Activated T-cell treated with anti-CD3 and anti-CD28 coated beads, Interleukin-2, amount 50 U/mL, for 72 hours (primary cell): ENCODE results near the gene EPHB2. TPM values are rescaled to one million over a fixed set of nuclear protein-coding genes. Genes with fewer than 3 reads are reported as not detected.
A peak's percentile ranks its signal among the peaks of the same experiment; 100 is the strongest.

Source experiments
- ATAC-seq, 2 donors: fragments of 150-1000 bp; cut with Tn5 transposase; replicated peaks in 1 of 2; 2 replicates each; pipeline ENCODE4 v1.10.0; 2021; ENCODE audit warnings: moderate library complexity in 2 of 2, mild to moderate bottlenecking in 1 of 2
- DNase-seq, 2 donors: peaks; one replicate each; pipeline ENCODE4 v3.0.0; 2021 to 2022; ENCODE audit warnings: mixed read lengths in 1 of 2
- H3K27ac Mint-ChIP-seq: one replicate; pipeline ENCODE4 v1.8.0; 2022; ENCODE audit warnings: mild to moderate bottlenecking, moderate library complexity, mixed read lengths
- H3K27me3 Mint-ChIP-seq: one replicate; pipeline ENCODE4 v1.8.0; 2022; ENCODE audit warnings: low read depth, mixed read lengths
- H3K36me3 Mint-ChIP-seq, 2 donors: one replicate each; pipeline ENCODE4 v1.8.0; 2022; ENCODE audit warnings: mixed read lengths in 2 of 2, mild to moderate bottlenecking in 1 of 2; ENCODE audit not compliant: insufficient read depth in 2 of 2
- H3K4me1 Mint-ChIP-seq: one replicate; pipeline ENCODE4 v1.8.0; 2022; ENCODE audit warnings: low read depth, mixed read lengths
- H3K4me3 Mint-ChIP-seq, 2 donors: one replicate each; pipeline ENCODE4 v1.8.0; 2022; ENCODE audit warnings: mild to moderate bottlenecking in 2 of 2, mixed read lengths in 2 of 2, moderate library complexity in 2 of 2
- H3K9me3 Mint-ChIP-seq, 2 donors: one replicate each; pipeline ENCODE4 v1.8.0; 2022; ENCODE audit warnings: mixed read lengths in 2 of 2
- total RNA-seq, 2 donors: library from RNA; stranded (reverse); gene quantifications; one replicate each; pipeline ENCODE4 v1.2.3, GENCODE V29; 2022

Gene EPHB2
- total RNA-seq, 2 donors from 2014 or later = 0.22 TPM; not detected in 1

DNA sequence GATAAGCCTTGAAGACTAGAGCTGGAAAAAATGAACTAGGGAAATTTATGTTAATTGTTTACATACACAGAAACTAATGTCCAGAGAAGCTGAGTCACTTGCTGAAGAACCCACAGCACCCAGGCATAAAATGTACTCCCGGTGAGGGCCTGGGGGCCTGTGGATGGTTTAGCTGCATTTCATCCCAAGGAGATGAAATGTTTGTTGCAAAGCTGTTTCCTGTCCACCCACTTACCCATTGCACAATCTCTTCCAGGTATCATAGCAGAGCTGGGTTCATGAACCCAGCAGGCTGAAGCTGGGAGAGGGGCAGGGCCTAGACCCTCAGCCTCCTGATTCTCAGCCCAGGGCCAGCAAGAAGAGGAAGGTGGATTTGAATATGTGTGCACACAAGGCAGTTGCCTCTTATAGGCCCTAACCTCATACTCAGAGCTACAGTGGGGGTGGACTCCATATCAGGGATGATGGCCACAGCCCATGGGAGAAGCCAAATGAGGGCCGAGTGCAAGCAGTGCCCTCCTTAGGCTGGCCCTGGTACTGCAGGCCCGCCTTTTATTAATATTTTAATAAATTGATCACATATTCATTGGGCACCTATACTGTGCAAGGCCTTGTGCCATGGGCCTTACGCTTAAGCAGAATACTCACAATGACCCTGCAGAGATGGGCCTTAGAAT is 151.3 kb downstream of the EPHB2 start:
- H3K36me3 Mint-ChIP-seq = no peaks in the 10 kb centered on the region
- H3K27ac Mint-ChIP-seq = no peak overlapping the region
- no peak for ATAC-seq
- H3K4me1 Mint-ChIP-seq = no peaks in the 10 kb centered on the region
- DNase-seq = peak; percentile 3 to 4
- no peaks in the 10 kb centered on the region for H3K9me3 Mint-ChIP-seq
- no peak overlapping the region for H3K4me3 Mint-ChIP-seq
- peaks cover 8% of the 10 kb centered on the region for H3K27me3 Mint-ChIP-seq

- H3K4me3 Mint-ChIP-seq = no peak overlapping the region
- ATAC-seq = no peak
- H3K36me3 Mint-ChIP-seq = no peaks in the 10 kb centered on the region
- peaks cover 8% of the 10 kb centered on the region for H3K27me3 Mint-ChIP-seq
- no peaks in the 10 kb centered on the region for H3K4me1 Mint-ChIP-seq
- no peak for DNase-seq
- H3K27ac Mint-ChIP-seq = no peak overlapping the region
- no peaks in the 10 kb centered on the region for H3K9me3 Mint-ChIP-seq
These were observed 152.1 kb downstream of the EPHB2 start for GRCh38 chr1:22862752-22863151.

DNA sequence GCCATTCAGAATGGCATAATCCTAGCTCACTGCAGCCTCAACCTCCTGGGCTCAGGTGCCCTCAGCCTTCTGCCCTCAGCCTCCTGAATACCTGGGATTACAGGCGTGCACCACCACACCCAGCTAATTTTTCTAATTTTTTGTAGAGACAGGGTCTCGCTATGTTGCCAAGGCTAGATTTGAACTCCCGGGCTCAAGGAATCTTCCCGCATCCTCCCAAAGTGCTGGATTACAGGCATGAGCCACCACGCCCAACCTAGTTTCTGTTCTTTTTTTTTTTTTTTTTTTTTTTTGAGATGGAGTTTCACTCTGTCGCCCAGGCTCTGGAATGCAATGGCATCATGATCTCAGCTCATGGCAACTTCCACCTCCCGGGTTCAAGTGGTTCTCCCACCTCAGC is 153.1 kb downstream of the EPHB2 start:
- no peak overlapping the region for H3K4me3 Mint-ChIP-seq
- peaks cover 9% of the 10 kb centered on the region for H3K27me3 Mint-ChIP-seq
- H3K9me3 Mint-ChIP-seq = peaks cover 0 to 1% of the 10 kb centered on the region in 2 donors
- H3K27ac Mint-ChIP-seq = no peak overlapping the region
- no peaks in the 10 kb centered on the region for H3K36me3 Mint-ChIP-seq
- no peaks in the 10 kb centered on the region for H3K4me1 Mint-ChIP-seq
- no peak for DNase-seq
- no peak for ATAC-seq

DNA sequence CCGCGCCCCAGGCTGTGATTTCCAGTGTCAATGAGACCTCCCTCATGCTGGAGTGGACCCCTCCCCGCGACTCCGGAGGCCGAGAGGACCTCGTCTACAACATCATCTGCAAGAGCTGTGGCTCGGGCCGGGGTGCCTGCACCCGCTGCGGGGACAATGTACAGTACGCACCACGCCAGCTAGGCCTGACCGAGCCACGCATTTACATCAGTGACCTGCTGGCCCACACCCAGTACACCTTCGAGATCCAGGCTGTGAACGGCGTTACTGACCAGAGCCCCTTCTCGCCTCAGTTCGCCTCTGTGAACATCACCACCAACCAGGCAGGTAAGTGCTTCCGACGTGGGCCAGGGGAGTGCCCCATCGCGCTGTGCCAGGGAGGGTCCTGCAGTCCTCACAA is 154.2 kb downstream of the EPHB2 start:
- no peak for ATAC-seq
- peaks cover 20% of the 10 kb centered on the region for H3K27me3 Mint-ChIP-seq
- no peaks in the 10 kb centered on the region for H3K36me3 Mint-ChIP-seq
- H3K4me1 Mint-ChIP-seq = no peaks in the 10 kb centered on the region
- H3K4me3 Mint-ChIP-seq = no peak overlapping the region
- DNase-seq = no peak
- H3K27ac Mint-ChIP-seq = no peak overlapping the region
- peaks cover 0 to 1% of the 10 kb centered on the region in 2 donors for H3K9me3 Mint-ChIP-seq

- peaks cover 0 to 1% of the 10 kb centered on the region in 2 donors for H3K9me3 Mint-ChIP-seq
- no peak overlapping the region for H3K4me3 Mint-ChIP-seq
- DNase-seq (no peak), ATAC-seq (no peak)
- H3K27me3 Mint-ChIP-seq = peaks cover 21% of the 10 kb centered on the region
- no peak overlapping the region for H3K27ac Mint-ChIP-seq
- no peaks in the 10 kb centered on the region for H3K4me1 Mint-ChIP-seq
- no peaks in the 10 kb centered on the region for H3K36me3 Mint-ChIP-seq
These were observed 155.1 kb downstream of the EPHB2 start for GRCh38 chr1:22865736-22866135.

GRCh38 chr1:22866868-22867267 is 156.2 kb downstream of the EPHB2 start:
- DNase-seq (no peak), ATAC-seq (no peak)
- Mint-ChIP-seq H3K4me1 (no peaks in the 10 kb centered on the region), H3K9me3 (peaks cover 0 to 1% of the 10 kb centered on the region in 2 donors), H3K27ac (no peak overlapping the region), H3K36me3 (no peaks in the 10 kb centered on the region), H3K27me3 (peaks cover 21% of the 10 kb centered on the region), H3K4me3 (no peak overlapping the region)

- DNase-seq (no peak), ATAC-seq (no peak)
- H3K27ac Mint-ChIP-seq = no peak overlapping the region
- no peaks in the 10 kb centered on the region for H3K4me1 Mint-ChIP-seq
- peaks cover 0 to 1% of the 10 kb centered on the region in 2 donors for H3K9me3 Mint-ChIP-seq
- no peaks in the 10 kb centered on the region for H3K36me3 Mint-ChIP-seq
- H3K27me3 Mint-ChIP-seq = peaks cover 21% of the 10 kb centered on the region
- no peak overlapping the region for H3K4me3 Mint-ChIP-seq
These were observed 157.7 kb downstream of the EPHB2 start for GRCh38 chr1:22868331-22868730.

DNA sequence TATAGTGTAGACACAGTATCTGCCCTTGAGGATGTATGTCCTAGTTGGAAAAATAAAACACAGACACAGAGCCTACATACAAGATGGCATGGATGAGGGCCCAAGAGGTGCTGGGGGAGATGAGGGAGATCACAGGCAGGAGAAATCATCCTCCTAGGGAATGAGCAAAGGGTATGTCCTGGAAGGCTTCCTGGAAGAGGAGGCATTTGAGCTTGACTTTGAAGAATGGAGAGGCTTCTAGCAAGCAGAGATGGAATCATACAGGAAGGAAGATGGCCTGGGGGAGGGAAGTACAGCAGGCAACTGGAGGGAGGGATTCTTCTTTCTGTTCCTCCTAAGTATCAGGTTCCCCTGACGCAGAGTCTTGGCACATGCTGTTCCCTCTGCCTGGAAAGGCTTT is 158.7 kb downstream of the EPHB2 start:
- Mint-ChIP-seq H3K27ac (no peak overlapping the region), H3K4me1 (no peaks in the 10 kb centered on the region), H3K4me3 (no peak overlapping the region), H3K36me3 (no peaks in the 10 kb centered on the region), H3K27me3 (peaks cover 21% of the 10 kb centered on the region), H3K9me3 (peaks cover 0 to 1% of the 10 kb centered on the region in 2 donors)
- no peak for DNase-seq
- ATAC-seq = no peak

DNA sequence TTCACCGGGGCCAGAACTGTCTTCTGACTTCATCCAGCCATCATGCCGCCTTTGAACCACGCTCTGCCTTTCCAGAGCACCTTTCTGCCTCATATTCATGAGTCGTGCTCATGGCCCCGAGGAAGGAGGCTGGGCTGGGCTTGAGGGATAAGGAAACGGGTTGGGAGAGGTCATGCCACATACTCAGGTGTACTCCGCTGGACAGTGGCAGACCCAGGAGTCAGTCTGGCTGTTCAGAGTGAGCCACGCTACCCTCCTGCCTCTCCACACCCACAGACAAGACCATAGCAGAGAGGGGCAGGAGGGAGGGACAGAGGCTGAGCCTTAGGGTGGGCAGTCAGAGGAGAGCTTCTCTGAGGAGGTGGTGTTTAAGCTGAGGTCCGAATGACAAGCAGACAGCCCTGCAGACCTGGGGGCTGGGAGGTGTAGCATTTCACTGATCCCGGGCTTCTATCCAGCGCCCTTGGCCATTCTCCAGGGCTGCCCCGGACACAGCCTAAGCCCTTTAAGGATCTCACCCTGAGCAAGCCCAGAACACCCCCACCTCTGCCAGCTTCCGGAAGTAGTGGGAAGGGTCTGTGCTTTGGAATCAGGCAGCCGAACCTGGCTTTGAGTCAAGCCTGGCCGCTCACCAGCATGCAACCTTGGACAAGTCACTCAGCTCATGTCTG is 159.7 kb downstream of the EPHB2 start:
- H3K9me3 Mint-ChIP-seq = peaks cover 0 to 1% of the 10 kb centered on the region in 2 donors
- no peak overlapping the region for H3K4me3 Mint-ChIP-seq
- H3K4me1 Mint-ChIP-seq = no peaks in the 10 kb centered on the region
- H3K36me3 Mint-ChIP-seq = no peaks in the 10 kb centered on the region
- H3K27me3 Mint-ChIP-seq = peaks cover 21% of the 10 kb centered on the region
- no peak for DNase-seq
- H3K27ac Mint-ChIP-seq = no peak overlapping the region
- ATAC-seq = no peak

DNA sequence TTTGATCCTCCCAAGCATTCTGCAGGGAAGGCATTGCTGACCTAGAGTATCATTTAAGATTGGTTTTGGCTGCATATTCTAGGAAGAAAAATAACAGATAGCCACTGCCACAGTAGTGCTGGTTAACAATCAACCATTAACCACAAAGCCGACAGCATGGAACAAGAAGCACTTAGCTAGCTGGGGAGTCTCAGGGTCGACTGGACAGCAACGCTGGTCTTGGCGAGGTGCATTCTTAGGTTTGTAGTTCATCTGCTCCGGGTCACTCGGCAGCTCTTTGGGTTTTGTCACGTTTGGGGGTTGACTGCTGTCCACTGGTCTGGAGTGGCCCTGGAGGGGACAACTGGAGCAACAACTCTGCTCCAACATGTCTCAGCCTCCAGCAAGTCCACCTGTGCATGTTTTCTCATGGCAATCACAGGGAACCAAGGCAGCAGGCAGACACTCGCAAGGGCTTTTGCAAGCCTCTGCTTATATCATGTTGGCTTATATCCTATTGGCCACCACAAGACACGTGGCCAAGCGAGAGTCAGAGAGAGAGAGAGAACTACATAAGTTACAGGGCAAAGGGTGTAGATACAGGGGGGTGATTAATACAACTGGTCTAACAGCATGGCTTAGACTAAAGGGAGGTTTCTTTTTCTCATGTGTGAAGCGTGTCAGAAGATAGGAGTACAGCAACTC is 162.5 kb downstream of the EPHB2 start:
- H3K36me3 Mint-ChIP-seq = no peaks in the 10 kb centered on the region
- no peaks in the 10 kb centered on the region for H3K4me1 Mint-ChIP-seq
- no peak overlapping the region for H3K27ac Mint-ChIP-seq
- DNase-seq (no peak), ATAC-seq (no peak)
- no peaks in the 10 kb centered on the region for H3K9me3 Mint-ChIP-seq
- H3K27me3 Mint-ChIP-seq = peaks cover 12% of the 10 kb centered on the region
- H3K4me3 Mint-ChIP-seq = no peak overlapping the region

DNA sequence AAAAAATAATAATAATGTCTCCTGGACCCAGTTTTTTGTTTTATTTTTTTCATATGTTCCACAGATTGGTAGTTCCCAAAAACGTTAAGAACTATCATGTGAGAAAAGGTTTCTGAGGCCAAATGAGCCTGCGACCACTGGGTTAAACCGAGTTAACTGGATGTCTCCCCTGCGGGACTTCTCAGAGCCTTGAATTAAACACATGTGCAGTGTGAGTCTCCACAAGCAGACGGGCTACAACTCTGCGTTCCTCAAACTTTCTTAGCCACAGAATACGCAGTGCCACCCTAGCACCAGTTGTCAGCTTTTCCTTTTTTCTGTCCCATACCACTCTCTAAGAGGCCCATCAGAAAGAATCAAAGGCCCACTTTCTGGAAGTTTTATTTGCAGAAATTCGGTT is 164.1 kb downstream of the EPHB2 start:
- no peak for DNase-seq
- Mint-ChIP-seq H3K27ac (no peak overlapping the region), H3K4me3 (no peak overlapping the region), H3K4me1 (no peaks in the 10 kb centered on the region), H3K36me3 (no peaks in the 10 kb centered on the region), H3K27me3 (peaks cover 1% of the 10 kb centered on the region), H3K9me3 (no peaks in the 10 kb centered on the region)
- ATAC-seq = no peak

DNA sequence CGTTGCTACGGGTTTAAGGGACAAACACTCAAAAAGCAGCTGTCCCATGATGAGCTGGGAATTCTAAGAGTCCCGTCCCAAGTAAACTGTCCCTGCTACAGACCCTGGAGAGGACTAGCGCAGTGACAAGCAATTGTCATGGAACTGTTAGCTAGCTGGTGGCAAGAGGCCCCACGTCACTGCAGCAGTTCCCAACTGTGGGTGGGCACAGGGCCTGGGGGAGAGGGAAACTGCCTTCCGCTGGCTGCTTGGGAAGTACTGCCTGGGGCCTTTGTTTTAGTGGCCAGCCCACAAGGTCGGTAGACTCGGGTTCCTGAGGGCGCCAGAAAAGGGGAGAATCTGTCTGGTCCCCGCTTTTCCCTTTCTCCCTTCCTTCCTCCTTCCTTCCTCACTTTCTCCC is 164.6 kb downstream of the EPHB2 start:
- Mint-ChIP-seq H3K27me3 (no peaks in the 10 kb centered on the region), H3K4me1 (no peaks in the 10 kb centered on the region), H3K36me3 (no peaks in the 10 kb centered on the region), H3K4me3 (no peak overlapping the region), H3K27ac (no peak overlapping the region), H3K9me3 (no peaks in the 10 kb centered on the region)
- ATAC-seq (no peak), DNase-seq (no peak)

- H3K36me3 Mint-ChIP-seq = no peaks in the 10 kb centered on the region
- no peaks in the 10 kb centered on the region for H3K27me3 Mint-ChIP-seq
- no peak for ATAC-seq
These were observed 165.2 kb downstream of the EPHB2 start for GRCh38 chr1:22875841-22876240.

More at GRCh38 chr1:22875841-22876240, 165.2 kb downstream of the EPHB2 start:
- DNase-seq = no peak
- H3K4me3 Mint-ChIP-seq = no peak overlapping the region
- H3K4me1 Mint-ChIP-seq = no peaks in the 10 kb centered on the region
- H3K27ac Mint-ChIP-seq = no peak overlapping the region
- no peaks in the 10 kb centered on the region for H3K9me3 Mint-ChIP-seq
